Panc1 (cell line): ENCODE measurements around the gene THRB. TPM values are rescaled to one million over a fixed set of nuclear protein-coding genes. Genes with fewer than 3 reads are reported as not detected.

Experiments
- ATAC-seq: fragments of 200-7000 bp; cut with Tn5 transposase; 2 replicates; pipeline ENCODE4 v1.9.1; 2020; ENCODE audit warnings: mild to moderate bottlenecking, moderate library complexity
- BruUV-seq: library from RNA; stranded (reverse); fragments of 400-500 nt; replicated peaks from 2 replicates; lab custom pipeline; 2021; lab: Mats Ljungman, UMichigan
- CTCF ChIA-PET: fragments of 300-600 bp; sonication (Branson Sonifier 250); formaldehyde crosslinking; loops from one replicate; lab custom pipeline; 2022; ENCODE audit warnings: antibody characterized with exemption; lab: Charles Lee
- POLR2A ChIA-PET: fragments of 300-600 bp; sonication (Branson Sonifier 250); formaldehyde crosslinking; loops from one replicate; lab custom pipeline; 2022; ENCODE audit warnings: antibody characterized with exemption; lab: Charles Lee
- DNase-seq: peaks from one replicate; pipeline ENCODE4 v3.0.0-alpha.2; 2010; ENCODE audit warnings: low read depth, low spot score
- H3K27ac ChIP-seq: 2 replicates; pipeline ENCODE4 v1.5.1; 2011; ENCODE audit warnings: mild to moderate bottlenecking, low read length, inconsistent platforms
- H3K27me3 ChIP-seq: fragments of 200-500 bp; sonication (Bioruptor generic); 2 replicates; pipeline ENCODE4 v1.6.0; 2014; ENCODE audit warnings: low read length, inconsistent platforms; ENCODE audit not compliant: control insufficient read depth, insufficient read depth
- H3K36me3 ChIP-seq: fragments of 200-500 bp; sonication (Bioruptor generic); 2 replicates; pipeline ENCODE4 v1.5.1; 2014; ENCODE audit warnings: inconsistent platforms, mild to moderate bottlenecking, low read length, moderate library complexity; ENCODE audit not compliant: control insufficient read depth, insufficient read depth
- H3K4me1 ChIP-seq: 2 replicates; pipeline ENCODE4 v1.5.1; 2011; ENCODE audit warnings: inconsistent platforms, mild to moderate bottlenecking, low read length, moderate library complexity; ENCODE audit not compliant: control insufficient read depth, insufficient read depth
- H3K4me3 ChIP-seq, 2 experiments: 2 replicates each; pipeline ENCODE4 v1.5.1; 2011 to 2012; ENCODE audit warnings: low read depth in 2 of 2, low read length in 2 of 2, mild to moderate bottlenecking in 2 of 2, inconsistent platforms in 1 of 2, moderate library complexity in 1 of 2
- H3K9me3 ChIP-seq: fragments of 200-500 bp; sonication (Bioruptor generic); 2 replicates; pipeline ENCODE4 v1.5.1; 2014; ENCODE audit warnings: low read depth, mild to moderate bottlenecking, inconsistent platforms, low read length, moderate library complexity; ENCODE audit not compliant: control insufficient read depth, insufficient read depth
- CTCF ChIP-seq: fragments of 450-650 bp; IDR thresholded peaks from 2 replicates; pipeline ENCODE4 v1.5.1; 2017; ENCODE audit warnings: mild to moderate bottlenecking
- POLR2AphosphoS5 ChIP-seq: IDR thresholded peaks from 2 replicates; pipeline ENCODE4 v1.6.1; 2012; ENCODE audit warnings: mild to moderate bottlenecking, low read depth, low read length, moderate library complexity
- REST ChIP-seq, 2 experiments: IDR thresholded peaks; 2 replicates each; pipeline ENCODE4 v1.6.1; 2011 to 2012; ENCODE audit warnings: low read depth in 2 of 2, control low read depth in 1 of 2, low read length in 1 of 2, mild to moderate bottlenecking in 1 of 2, moderate library complexity in 1 of 2; ENCODE audit not compliant: insufficient read depth in 1 of 2
- SIN3A ChIP-seq: IDR thresholded peaks from 2 replicates; pipeline ENCODE4 v1.6.1; 2012; ENCODE audit warnings: low read depth, mild to moderate bottlenecking, low read length, moderate library complexity, borderline replicate concordance; ENCODE audit not compliant: insufficient read depth
- TCF7L2 ChIP-seq: IDR thresholded peaks from 2 replicates; pipeline ENCODE4 v1.6.1; 2011; ENCODE audit warnings: mild to moderate bottlenecking, low read depth, low read length, inconsistent platforms
- in situ Hi-C: cut with HindIII; loops from 2 replicates; pipeline ENCODE4 v1.10.0; 2016; ENCODE audit warnings: low sequenced_read_pairs, low pct_unique_long_range_greater_than_20kb
- intact Hi-C: fragments of 100-400 bp; cut with micrococcal nuclease; formaldehyde crosslinking; loops from one replicate; pipeline ENCODE4 v1.10.0; 2022; ENCODE audit not compliant: unreplicated experiment
- total RNA-seq: library from RNA; stranded (reverse); gene quantifications from one replicate; pipeline ENCODE4 v1.2.1, GENCODE V29; 2021; ENCODE audit not compliant: unreplicated experiment

The THRB gene
- total RNA-seq, 1 experiment from 2014 or later = 3.9 TPM

GRCh38 chr3:24142127-24142526 is 352.5 kb downstream of the THRB start:
- Histone ChIP-seq H3K27me3 (no peaks in the 10 kb centered on the region), H3K9me3 (no peaks in the 10 kb centered on the region), H3K36me3 (no peaks in the 10 kb centered on the region), H3K27ac (no peak overlapping the region), H3K4me3 (no peak overlapping the region), H3K4me1 (peaks cover 7% of the 10 kb centered on the region; the same call in 1 of the 2 replicates)
- in situ Hi-C loops = no loop called here
- ATAC-seq (no peak), DNase-seq (no peak)
- intact Hi-C loops = no loop called here
- CTCF ChIA-PET = no interaction called here
- TF ChIP-seq POLR2AphosphoS5 = no peak
- no peak for TF ChIP-seq TCF7L2
- no peak for TF ChIP-seq SIN3A
- TF ChIP-seq REST (IDR thresholded peaks at IDR 0.05; ENCODE audit: insufficient read depth in 1 of 2, low read depth in 2 of 2, low read length in 1 of 2) = no peak
- TF ChIP-seq CTCF = no peak
- POLR2A ChIA-PET = no interaction called here
- BruUV-seq = no TSS peak

- BruUV-seq = no TSS peak
- Histone ChIP-seq H3K9me3 (no peaks in the 10 kb centered on the region), H3K27me3 (no peaks in the 10 kb centered on the region), H3K4me3 (no peak overlapping the region), H3K4me1 (peaks cover 7% of the 10 kb centered on the region; the same call in 1 of the 2 replicates), H3K27ac (no peak overlapping the region), H3K36me3 (no peaks in the 10 kb centered on the region)
- ChIA-PET CTCF (no interaction called here), POLR2A (no interaction called here)
- no peak for TF ChIP-seq TCF7L2
- TF ChIP-seq CTCF = no peak
- no peak for TF ChIP-seq SIN3A
- TF ChIP-seq REST (IDR thresholded peaks at IDR 0.05; ENCODE audit: insufficient read depth in 1 of 2, low read depth in 2 of 2, low read length in 1 of 2) = no peak
- no peak for TF ChIP-seq POLR2AphosphoS5
- no peak for ATAC-seq
- in situ Hi-C loops (no loop called here), intact Hi-C loops (loop anchor here (2.0 kb wide), 1 partner anchor 77 kb away; no protein-coding TSS in a partner anchor)
- no peak for DNase-seq
These were observed 353.1 kb downstream of the THRB start for GRCh38 chr3:24141548-24141947.
